CD8-positive, alpha-beta memory T cell (primary cell): Measurements from ENCODE around the gene CACNA1C. TPM values are rescaled to one million over a fixed set of nuclear protein-coding genes. Genes with fewer than 3 reads are reported as not detected.
A peak's percentile ranks its signal among the peaks of the same experiment; 100 is the strongest.

ENCODE experiments used
- CTCF ChIA-PET: fragments of 350-600 bp; sonication (Branson Sonifier 250); formaldehyde crosslinking; loops from one replicate; lab custom pipeline; 2021; ENCODE audit warnings: antibody characterized with exemption; lab: Charles Lee
- POLR2A ChIA-PET: fragments of 350-600 bp; sonication (Branson Sonifier 250); formaldehyde crosslinking; loops from one replicate; lab custom pipeline; 2021; ENCODE audit warnings: antibody characterized with exemption; lab: Charles Lee
- DNase-seq, 5 donors: peaks; one replicate each; pipeline versions ENCODE4 v3.0.0 to v3.0.0-alpha.2; 2020 to 2022; ENCODE audit warnings: mixed read lengths in 1 of 5
- H3K27ac ChIP-seq: one replicate; pipeline ENCODE4 v1.7.0; 2013; ENCODE audit warnings: low read depth, mild to moderate bottlenecking, low read length, moderate library complexity
- H3K27me3 ChIP-seq: 2 replicates; pipeline ENCODE4 v1.7.0; 2013; ENCODE audit warnings: low read length, mild to moderate bottlenecking; ENCODE audit not compliant: insufficient read depth, poor library complexity, severe bottlenecking
- H3K36me3 ChIP-seq: 2 replicates; pipeline ENCODE4 v1.7.0; 2013; ENCODE audit warnings: mild to moderate bottlenecking, low read length, moderate library complexity; ENCODE audit not compliant: insufficient read depth
- H3K4me1 ChIP-seq: 2 replicates; pipeline ENCODE4 v1.7.0; 2013; ENCODE audit warnings: mild to moderate bottlenecking, low read length, moderate library complexity; ENCODE audit not compliant: insufficient read depth
- H3K4me3 ChIP-seq: 2 replicates; pipeline ENCODE4 v1.7.0; 2013; ENCODE audit warnings: mild to moderate bottlenecking, low read length
- H3K9me3 ChIP-seq: 2 replicates; pipeline ENCODE4 v1.7.0; 2013; ENCODE audit warnings: mild to moderate bottlenecking, low read length
- H3K27ac Mint-ChIP-seq, 8 donors: one replicate each; pipeline ENCODE4 v1.8.0; 2020 to 2021; ENCODE audit warnings: mixed read lengths in 8 of 8, mild to moderate bottlenecking in 6 of 8, inconsistent platforms in 3 of 8, moderate library complexity in 3 of 8
- H3K27me3 Mint-ChIP-seq, 2 donors: one replicate each; pipeline ENCODE4 v1.8.0; 2020 to 2021; ENCODE audit warnings: mixed read lengths in 2 of 2, mild to moderate bottlenecking in 1 of 2, moderate library complexity in 1 of 2
- H3K36me3 Mint-ChIP-seq, 3 donors: one replicate each; pipeline ENCODE4 v1.8.0; 2020 to 2021; ENCODE audit warnings: mixed read lengths in 3 of 3, inconsistent platforms in 1 of 3, mild to moderate bottlenecking in 1 of 3
- H3K4me1 Mint-ChIP-seq, 3 donors: one replicate each; pipeline ENCODE4 v1.8.0; 2020 to 2021; ENCODE audit warnings: mixed read lengths in 3 of 3, inconsistent platforms in 1 of 3, mild to moderate bottlenecking in 1 of 3
- H3K4me3 Mint-ChIP-seq, 7 donors: one replicate each; pipeline ENCODE4 v1.8.0; 2020 to 2021; ENCODE audit warnings: mixed read lengths in 7 of 7, mild to moderate bottlenecking in 6 of 7, moderate library complexity in 4 of 7, inconsistent platforms in 2 of 7
- H3K9me3 Mint-ChIP-seq, 5 donors: one replicate each; pipeline ENCODE4 v1.8.0; 2020 to 2022; ENCODE audit warnings: mixed read lengths in 5 of 5, mild to moderate bottlenecking in 3 of 5, moderate library complexity in 2 of 5, inconsistent platforms in 1 of 5
- polyA plus RNA-seq: library from polyadenylated mRNA; unstranded; fragments of 300-500 nt; fragmentation: Illumina TruSeq; gene quantifications from one replicate; pipeline ENCODE4 v1.2.3, GENCODE V29; 2021
- total RNA-seq, 2 experiments: library from RNA; stranded (reverse); gene quantifications; one replicate each; pipeline ENCODE4 v1.2.3, GENCODE V29; 2021

CACNA1C gene
- total and polyA plus RNA-seq, 3 experiments from 2014 or later = 0.04 to 0.10 (median 0.04) TPM

- no peak for DNase-seq
- Histone ChIP-seq H3K36me3 (no peaks in the 10 kb centered on the region), H3K9me3 (no peaks in the 10 kb centered on the region), H3K4me1 (no peaks in the 10 kb centered on the region), H3K4me3 (no peak overlapping the region), H3K27ac (no peak overlapping the region), H3K27me3 (no peaks in the 10 kb centered on the region)
- no peaks in the 10 kb centered on the region for H3K4me1 Mint-ChIP-seq
- H3K9me3 Mint-ChIP-seq = no peaks in the 10 kb centered on the region
- H3K27me3 Mint-ChIP-seq = no peaks in the 10 kb centered on the region
- CTCF ChIA-PET = no interaction called here
- POLR2A ChIA-PET = no interaction called here
- H3K4me3 Mint-ChIP-seq = no peak overlapping the region
- H3K36me3 Mint-ChIP-seq = peaks cover 0 to 30% (median 5%) of the 10 kb centered on the region in 3 donors
- no peak overlapping the region for H3K27ac Mint-ChIP-seq
Measured at GRCh38 chr12:2668816-2669215, 616.0 kb downstream of the CACNA1C start.

- no peaks in the 10 kb centered on the region for H3K36me3 ChIP-seq
- CTCF ChIA-PET = no interaction called here
- no peaks in the 10 kb centered on the region for H3K27me3 ChIP-seq
- Mint-ChIP-seq H3K4me1 (no peaks in the 10 kb centered on the region), H3K27me3 (no peaks in the 10 kb centered on the region), H3K9me3 (no peaks in the 10 kb centered on the region), H3K36me3 (peaks cover 0 to 30% (median 5%) of the 10 kb centered on the region in 3 donors), H3K4me3 (no peak overlapping the region), H3K27ac (no peak overlapping the region)
- H3K27ac ChIP-seq = no peak overlapping the region
- POLR2A ChIA-PET = no interaction called here
- DNase-seq = no peak
- no peaks in the 10 kb centered on the region for H3K9me3 ChIP-seq
- no peak overlapping the region for H3K4me3 ChIP-seq
- H3K4me1 ChIP-seq = no peaks in the 10 kb centered on the region
Measured at GRCh38 chr12:2669560-2669959, 616.8 kb downstream of the CACNA1C start.

DNA sequence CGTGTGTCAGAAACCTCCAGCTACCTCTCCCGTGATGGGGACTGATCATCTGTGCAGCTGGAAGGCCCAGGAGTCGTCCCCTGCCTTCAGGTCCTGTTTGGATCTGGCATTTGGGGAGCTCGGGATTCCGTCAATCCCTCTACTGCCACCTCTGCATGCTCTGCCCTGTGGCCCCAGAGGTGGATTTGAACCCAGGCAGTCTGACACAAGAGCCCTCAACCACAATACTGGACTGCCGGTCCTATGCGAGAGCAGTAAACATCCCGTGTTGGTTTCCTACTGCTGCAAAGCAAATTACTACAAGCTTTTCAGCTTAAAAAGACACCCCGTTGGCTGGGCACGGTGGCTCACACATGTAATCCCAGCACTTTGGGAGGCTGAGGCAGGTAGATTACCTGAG, 620.1 kb downstream of the CACNA1C start:
- Histone ChIP-seq H3K27ac (no peak overlapping the region), H3K4me3 (no peak overlapping the region), H3K4me1 (no peaks in the 10 kb centered on the region), H3K9me3 (no peaks in the 10 kb centered on the region), H3K36me3 (no peaks in the 10 kb centered on the region), H3K27me3 (no peaks in the 10 kb centered on the region)
- ChIA-PET CTCF (interaction anchor here (1.1 to 1.5 kb wide), 3 partner anchors 10 to 111 kb away, joined by 3 to 8 read pairs (median 5); no protein-coding TSS in a partner anchor), POLR2A (no interaction called here)
- Mint-ChIP-seq H3K4me1 (no peaks in the 10 kb centered on the region), H3K9me3 (no peaks in the 10 kb centered on the region), H3K27me3 (no peaks in the 10 kb centered on the region), H3K4me3 (no peak overlapping the region), H3K36me3 (peaks cover 0 to 28% (median 5%) of the 10 kb centered on the region in 3 donors), H3K27ac (no peak overlapping the region)
- no peak for DNase-seq

GRCh38 chr12:2673966-2674810, 621.4 kb downstream of the CACNA1C start:
- no peaks in the 10 kb centered on the region for H3K4me1 ChIP-seq
- no peaks in the 10 kb centered on the region for H3K27me3 ChIP-seq
- no peak overlapping the region for H3K27ac ChIP-seq
- DNase-seq = no peak
- CTCF ChIA-PET = interaction anchor here (1.4 to 1.5 kb wide), 2 partner anchors 9 to 110 kb away, joined by 5 to 8 read pairs; no protein-coding TSS in a partner anchor
- H3K9me3 ChIP-seq = no peaks in the 10 kb centered on the region
- Mint-ChIP-seq H3K4me3 (no peak overlapping the region), H3K27me3 (no peaks in the 10 kb centered on the region), H3K9me3 (no peaks in the 10 kb centered on the region), H3K36me3 (peaks cover 0 to 18% (median 5%) of the 10 kb centered on the region in 3 donors), H3K4me1 (no peaks in the 10 kb centered on the region), H3K27ac (no peak overlapping the region)
- POLR2A ChIA-PET = no interaction called here
- no peak overlapping the region for H3K4me3 ChIP-seq
- H3K36me3 ChIP-seq = no peaks in the 10 kb centered on the region

DNA sequence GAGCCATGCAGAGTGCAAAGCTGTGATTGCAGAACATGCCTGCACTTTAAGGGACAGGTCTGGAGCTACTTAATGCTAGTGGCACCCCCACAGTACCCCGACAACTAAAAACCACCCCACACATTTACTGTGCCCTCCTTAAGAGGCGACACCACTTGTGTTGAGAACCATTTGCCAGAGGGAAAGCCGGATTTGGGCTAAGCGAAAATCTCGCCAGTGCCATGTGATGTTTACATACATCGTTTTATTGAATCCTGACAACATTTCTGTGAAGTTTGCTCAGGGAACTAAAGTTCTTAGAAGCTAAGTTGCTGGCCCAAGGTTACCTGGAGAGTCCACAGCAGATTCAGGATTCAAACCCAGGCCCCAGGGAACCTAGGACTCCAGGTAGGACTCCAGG, 623.0 kb downstream of the CACNA1C start:
- no peak for DNase-seq
- ChIA-PET CTCF (no interaction called here), POLR2A (no interaction called here)
- Mint-ChIP-seq H3K4me1 (no peaks in the 10 kb centered on the region), H3K4me3 (no peak overlapping the region), H3K27ac (no peak overlapping the region), H3K36me3 (peaks cover 0 to 10% (median 2%) of the 10 kb centered on the region in 3 donors), H3K9me3 (no peaks in the 10 kb centered on the region), H3K27me3 (no peaks in the 10 kb centered on the region)
- Histone ChIP-seq H3K27me3 (no peaks in the 10 kb centered on the region), H3K4me3 (no peak overlapping the region), H3K36me3 (no peaks in the 10 kb centered on the region), H3K4me1 (no peaks in the 10 kb centered on the region), H3K27ac (no peak overlapping the region), H3K9me3 (no peaks in the 10 kb centered on the region)

GRCh38 chr12:2677142-2677880, 624.5 kb downstream of the CACNA1C start:
- Histone ChIP-seq H3K36me3 (no peaks in the 10 kb centered on the region), H3K27ac (no peak overlapping the region), H3K4me1 (no peaks in the 10 kb centered on the region), H3K4me3 (no peak overlapping the region), H3K27me3 (no peaks in the 10 kb centered on the region), H3K9me3 (no peaks in the 10 kb centered on the region)
- Mint-ChIP-seq H3K4me1 (peaks cover 0 to 2% (median under 1%) of the 10 kb centered on the region in 3 donors), H3K4me3 (no peak overlapping the region), H3K36me3 (peaks cover 0 to 10% (median 0%) of the 10 kb centered on the region in 3 donors), H3K27ac (no peak overlapping the region), H3K27me3 (peaks cover 0 to under 1% of the 10 kb centered on the region in 2 donors), H3K9me3 (no peaks in the 10 kb centered on the region)
- no peak for DNase-seq
- CTCF ChIA-PET = no interaction called here
- POLR2A ChIA-PET = no interaction called here

DNA sequence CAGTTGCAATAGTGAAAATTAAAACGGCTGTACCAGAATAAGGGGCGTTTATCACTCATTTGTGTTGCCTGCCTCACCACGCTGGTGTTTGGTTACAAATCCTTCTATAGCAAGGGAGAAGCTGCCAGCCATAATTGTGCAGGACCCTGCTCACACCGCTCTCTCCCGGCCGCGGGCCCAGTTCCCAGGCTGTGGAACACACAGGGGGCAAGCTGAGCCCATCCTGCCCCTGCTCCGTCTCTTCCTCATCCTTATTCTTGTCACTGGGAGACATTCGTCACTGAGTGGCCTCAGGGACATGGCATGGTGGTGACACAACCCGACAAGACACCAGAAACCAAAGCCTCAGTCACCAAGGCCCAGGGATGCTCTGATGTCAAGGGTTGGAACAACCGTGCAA, 625.6 kb downstream of the CACNA1C start:
- Histone ChIP-seq H3K4me1 (no peaks in the 10 kb centered on the region), H3K36me3 (no peaks in the 10 kb centered on the region), H3K4me3 (no peak overlapping the region), H3K27me3 (no peaks in the 10 kb centered on the region), H3K27ac (no peak overlapping the region), H3K9me3 (no peaks in the 10 kb centered on the region)
- H3K27me3 Mint-ChIP-seq = peaks cover 0 to 5% of the 10 kb centered on the region in 2 donors
- H3K9me3 Mint-ChIP-seq = peaks cover 0 to 2% (median 0%) of the 10 kb centered on the region in 5 donors
- H3K27ac Mint-ChIP-seq = peak overlapping the region in 1 of 8 donors; percentile 70
- ChIA-PET CTCF (interaction anchor here (1.1 kb wide), 1 partner anchor 105 kb away, joined by 3 read pairs; no protein-coding TSS in a partner anchor), POLR2A (no interaction called here)
- H3K4me3 Mint-ChIP-seq = no peak overlapping the region
- peaks cover 6 to 11% (median 6%) of the 10 kb centered on the region in 3 donors for H3K4me1 Mint-ChIP-seq
- no peak for DNase-seq
- peaks cover 0 to 10% (median 0%) of the 10 kb centered on the region in 3 donors for H3K36me3 Mint-ChIP-seq
